RWPE2 (cell line): ENCODE measurements around the gene TOR1A.

Source experiments
- ATAC-seq: fragments of 200-7000 bp; cut with Tn5 transposase; 3 replicates; pipeline ENCODE4 v1.9.1; 2021; ENCODE audit warnings: low read depth
- DNase-seq: peaks from one replicate; pipeline ENCODE4 v3.0.0-alpha.2; 2020; ENCODE audit warnings: low spot score
- H3K27ac ChIP-seq: fragments of 450-650 bp; 2 replicates; pipeline ENCODE4 v1.5.1; 2017; ENCODE audit warnings: mild to moderate bottlenecking; ENCODE audit not compliant: poor library complexity, severe bottlenecking
- H3K27me3 ChIP-seq: fragments of 250-450 bp; sonication (Bioruptor Pico); 2 replicates; pipeline ENCODE4 v1.5.1; 2021; ENCODE audit warnings: mild to moderate bottlenecking, moderate library complexity; ENCODE audit not compliant: insufficient read depth, poor library complexity, severe bottlenecking
- H3K36me3 ChIP-seq: fragments of 250-450 bp; sonication (Bioruptor Pico); 2 replicates; pipeline ENCODE4 v1.5.1; 2020; ENCODE audit warnings: low read depth, mild to moderate bottlenecking, moderate library complexity
- H3K4me1 ChIP-seq: fragments of 250-450 bp; sonication (Bioruptor Pico); 2 replicates; pipeline ENCODE4 v1.5.1; 2021; ENCODE audit warnings: mild to moderate bottlenecking, moderate library complexity; ENCODE audit not compliant: insufficient read depth, poor library complexity, severe bottlenecking
- H3K4me3 ChIP-seq: fragments of 250-450 bp; sonication (Bioruptor Pico); 2 replicates; pipeline ENCODE4 v1.5.1; 2021; ENCODE audit warnings: mild to moderate bottlenecking, moderate library complexity; ENCODE audit not compliant: severe bottlenecking
- H3K9me3 ChIP-seq: fragments of 250-450 bp; sonication (Bioruptor Pico); 2 replicates; pipeline ENCODE4 v1.5.1; 2021; ENCODE audit warnings: mild to moderate bottlenecking, moderate library complexity; ENCODE audit not compliant: severe bottlenecking
- CTCF ChIP-seq: fragments of 450-650 bp; IDR thresholded peaks from one replicate; pipeline ENCODE4 v1.5.1; 2017; ENCODE audit warnings: mild to moderate bottlenecking, moderate library complexity; ENCODE audit not compliant: poor library complexity, severe bottlenecking

The TOR1A gene

DNA sequence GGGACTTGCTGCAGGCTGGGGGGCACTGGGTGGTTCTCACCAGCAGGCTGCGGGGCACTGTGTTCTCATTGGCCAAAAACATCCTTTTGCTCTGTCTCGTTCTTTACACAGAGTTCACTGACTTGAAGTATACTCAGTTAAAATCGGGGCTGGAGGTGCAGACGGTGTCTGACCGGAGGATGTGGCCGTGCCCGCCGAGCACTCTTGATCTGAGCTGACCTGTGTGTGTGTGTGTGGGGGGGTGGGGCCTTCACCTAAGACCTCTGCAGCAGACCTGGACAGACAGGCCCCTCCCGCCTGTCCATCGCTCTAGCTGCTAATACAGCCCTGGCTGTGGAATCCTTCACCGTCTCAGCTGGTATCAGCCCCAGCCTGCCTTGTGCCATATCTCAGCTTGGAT, 13.8 kb downstream of the TOR1A start:
- ATAC-seq (no peak), DNase-seq (no peak)
- H3K36me3 ChIP-seq = peaks cover 31% of the 10 kb centered on the region
- H3K9me3 ChIP-seq = no peaks in the 10 kb centered on the region
- no peaks in the 10 kb centered on the region for H3K4me1 ChIP-seq
- H3K4me3 ChIP-seq = no peak overlapping the region
- no peak overlapping the region for H3K27ac ChIP-seq
- H3K27me3 ChIP-seq = no peaks in the 10 kb centered on the region
- no peak for TF ChIP-seq CTCF

DNA sequence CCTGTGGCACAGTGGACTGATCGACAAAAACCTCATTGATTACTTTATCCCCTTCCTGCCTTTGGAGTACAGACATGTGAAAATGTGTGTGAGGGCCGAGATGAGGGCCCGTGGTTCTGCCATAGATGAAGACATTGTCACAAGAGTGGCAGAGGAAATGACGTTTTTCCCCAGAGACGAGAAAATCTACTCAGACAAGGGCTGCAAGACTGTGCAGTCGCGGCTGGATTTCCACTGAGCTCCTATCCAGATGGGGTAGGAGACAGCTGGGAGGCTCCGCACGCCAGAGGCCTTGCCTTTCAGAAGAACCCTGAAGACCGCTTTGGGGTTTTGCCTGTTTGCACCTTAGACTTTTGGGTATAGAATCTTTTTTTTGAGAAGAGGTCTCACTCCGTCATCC, 14.6 kb downstream of the TOR1A start:
- peaks cover 33% of the 10 kb centered on the region for H3K36me3 ChIP-seq
- H3K27ac ChIP-seq = no peak overlapping the region
- H3K4me1 ChIP-seq = no peaks in the 10 kb centered on the region
- no peak for TF ChIP-seq CTCF
- DNase-seq = no peak
- no peaks in the 10 kb centered on the region for H3K9me3 ChIP-seq
- no peaks in the 10 kb centered on the region for H3K27me3 ChIP-seq
- no peak for ATAC-seq
- no peak overlapping the region for H3K4me3 ChIP-seq

DNA sequence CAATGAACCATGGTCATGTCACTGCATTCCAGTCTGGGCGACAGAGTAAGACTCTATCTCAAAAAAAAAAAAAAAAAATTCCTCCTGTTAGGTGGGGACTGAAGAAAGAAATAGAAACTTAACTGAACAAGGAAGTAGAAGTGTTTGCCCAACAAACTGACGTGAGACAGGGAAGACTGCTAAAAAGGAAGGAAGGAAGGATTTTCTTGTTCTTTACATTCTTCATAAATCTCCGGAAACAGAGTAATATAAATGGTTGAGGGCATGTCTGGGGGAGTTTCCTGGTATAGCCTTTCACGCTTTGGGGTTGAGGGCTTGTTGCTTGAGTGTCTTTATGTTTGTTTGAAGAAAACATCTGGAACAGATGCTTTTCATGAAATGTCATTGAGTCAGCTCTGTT, 17.9 kb downstream of the TOR1A start:
- no peaks in the 10 kb centered on the region for H3K4me1 ChIP-seq
- no peak overlapping the region for H3K4me3 ChIP-seq
- TF ChIP-seq CTCF = no peak
- no peak for DNase-seq
- peaks cover 29% of the 10 kb centered on the region for H3K36me3 ChIP-seq
- ATAC-seq = no peak
- H3K9me3 ChIP-seq = no peaks in the 10 kb centered on the region
- no peaks in the 10 kb centered on the region for H3K27me3 ChIP-seq
- H3K27ac ChIP-seq = no peak overlapping the region

DNA sequence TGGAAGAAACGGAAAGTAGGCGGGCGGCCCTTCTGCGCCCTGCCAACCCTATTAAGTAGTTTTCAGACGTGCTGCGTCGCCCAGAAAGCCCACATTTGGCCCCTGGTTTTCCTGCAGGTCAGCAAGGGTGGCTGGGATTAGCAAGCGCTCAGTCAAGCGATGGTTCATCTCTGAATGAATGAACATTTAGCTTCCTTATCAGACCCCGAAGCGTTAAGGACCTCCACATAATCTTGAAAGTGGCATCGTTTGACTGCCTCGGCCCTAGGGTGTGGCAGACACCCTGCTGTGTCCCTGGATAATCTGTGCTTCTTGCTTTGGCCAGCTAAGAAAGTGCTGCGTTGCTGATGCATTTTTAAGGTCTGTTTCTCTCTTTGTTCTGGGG, 20.3 kb downstream of the TOR1A start:
- DNase-seq = no peak
- TF ChIP-seq CTCF = no peak
- no peaks in the 10 kb centered on the region for H3K9me3 ChIP-seq
- H3K4me3 ChIP-seq = peak overlapping the region; percentile 88
- no peaks in the 10 kb centered on the region for H3K27me3 ChIP-seq
- no peak; the same call in 1 of the 3 replicates for ATAC-seq
- peak overlapping the region; percentile 34 for H3K27ac ChIP-seq
- peaks cover 9% of the 10 kb centered on the region for H3K36me3 ChIP-seq
- no peaks in the 10 kb centered on the region for H3K4me1 ChIP-seq

DNA sequence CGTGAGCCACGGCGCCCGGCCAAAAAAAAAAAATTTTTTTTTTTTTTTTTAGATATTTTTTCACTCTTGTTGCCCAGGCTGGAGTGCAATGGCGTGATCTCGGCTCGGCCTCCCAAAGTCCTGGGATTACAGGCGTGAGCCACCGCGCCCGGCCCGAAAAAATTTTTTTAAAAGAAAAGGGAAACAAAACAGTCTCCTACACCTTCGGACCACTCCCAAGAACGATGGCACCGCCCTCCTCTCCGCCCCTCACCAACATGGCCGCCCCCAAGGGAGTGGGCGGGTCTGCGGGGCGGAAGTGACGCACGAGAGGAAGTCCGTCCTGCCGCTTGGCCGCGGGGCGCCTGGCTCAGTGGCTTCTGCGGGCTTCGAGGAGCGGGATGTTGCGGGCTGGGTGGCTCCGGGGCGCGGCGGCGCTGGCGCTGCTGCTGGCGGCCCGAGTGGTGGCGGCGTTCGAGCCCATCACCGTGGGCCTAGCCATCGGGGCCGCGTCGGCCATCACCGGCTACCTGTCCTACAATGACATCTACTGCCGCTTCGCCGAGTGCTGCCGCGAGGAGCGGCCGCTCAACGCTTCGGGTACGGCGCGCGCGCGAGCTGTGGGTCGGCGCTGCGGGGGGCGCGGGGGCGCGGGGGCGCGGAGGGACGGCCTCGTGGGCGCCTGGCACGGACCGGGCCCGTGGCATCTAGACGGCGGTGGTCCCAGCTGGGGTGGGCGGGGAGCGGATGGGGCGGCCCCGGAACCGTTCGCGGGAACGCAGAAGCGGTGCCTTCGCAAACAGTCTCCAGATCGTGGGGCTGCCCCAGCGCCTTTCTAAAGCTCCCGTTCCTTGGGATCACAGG, 20.9 kb downstream of the TOR1A start, which contains the start of gene TOR1B:
TSS of gene TOR1B (plus strand) at position 352 of the 843 bp plus-strand sequence. CDS start at position 381, 29 bp downstream.
- ATAC-seq (peak; percentile 93), DNase-seq (peak; percentile 89)
- no peak for TF ChIP-seq CTCF
- H3K4me1 ChIP-seq = no peaks in the 10 kb centered on the region
- H3K9me3 ChIP-seq = no peaks in the 10 kb centered on the region
- H3K36me3 ChIP-seq = peaks cover 8% of the 10 kb centered on the region
- no peaks in the 10 kb centered on the region for H3K27me3 ChIP-seq
- peak within 1 kb of the TSS; percentile 34 for H3K27ac ChIP-seq
- peak within 1 kb of the TSS; percentile 88 for H3K4me3 ChIP-seq
